Posterior vena cava (tissue), 2 donors: ENCODE results near the gene ASIC5. TPM values are rescaled to one million over a fixed set of nuclear protein-coding genes. Genes with fewer than 3 reads are reported as not detected.
"Not testable (repeated sequence)": the region's sequence is repeated elsewhere in the genome, so short reads cannot be mapped to it uniquely, and the experiment has no call there.

Experiments
- DNase-seq: peaks from one replicate; pipeline ENCODE4 v3.0.0-alpha.2; 2020; ENCODE audit warnings: low spot score
- intact Hi-C, 2 donors: fragments of 100-400 bp; cut with DNase I; formaldehyde crosslinking; loops; one replicate each; pipeline versions ENCODE4 v1.14.1 to v1.14.2; 2022 to 2023
- total RNA-seq, 2 donors: library from RNA; stranded (reverse); fragmentation: NEBNext Ultra II Directional; extraction: Animal tissue kit (Norgen Biotek cat#: 25700); gene quantifications; one replicate each; pipeline ENCODE4 v1.2.1, GENCODE V29; 2021
- donor health status: DM: yes; HTN: yes; CAD: no.
- donor health status: DM: yes; HTN: yes; CAD: no.

The ASIC5 gene
- total RNA-seq, 2 donors from 2014 or later: not detected

DNA sequence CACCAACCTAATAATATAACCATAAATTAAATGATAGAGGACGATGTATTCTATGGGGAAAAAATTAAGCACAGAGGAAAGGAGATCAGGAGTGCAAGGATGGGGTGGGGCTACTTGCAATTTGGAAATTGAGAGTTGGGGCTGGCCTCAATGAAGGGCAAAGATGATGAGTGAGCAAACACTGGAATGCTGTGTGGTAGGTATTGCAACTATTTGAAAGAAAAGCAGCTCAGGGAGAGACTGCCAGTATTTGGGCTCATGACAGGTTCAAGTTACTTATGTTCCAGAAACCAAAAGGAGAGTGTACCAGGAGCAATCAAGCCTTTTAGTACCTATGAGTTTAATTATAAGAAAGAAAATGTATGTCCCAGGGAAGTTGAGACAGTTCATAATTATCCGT lies 47.4 kb downstream of the ASIC5 start:
- intact Hi-C loops: no loop called here

DNA sequence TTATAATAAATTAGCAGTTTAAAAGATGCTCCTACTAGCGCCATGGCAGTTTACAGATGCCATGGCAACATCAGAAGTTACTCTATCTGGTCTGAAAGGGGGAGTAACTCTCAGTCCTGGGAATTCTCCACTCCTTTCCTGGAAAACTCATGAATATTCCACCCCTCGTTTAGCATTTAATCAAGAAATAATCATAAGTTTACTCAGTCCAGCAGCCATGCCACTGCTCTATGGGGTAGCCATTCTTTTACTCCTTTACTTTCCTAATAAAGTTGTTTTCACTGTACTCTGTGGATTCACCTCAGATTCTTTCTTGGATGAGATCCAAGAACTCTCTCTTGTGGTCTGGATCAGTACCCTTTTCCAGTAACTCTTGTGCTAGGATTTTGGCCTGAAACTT lies 55.0 kb downstream of the ASIC5 start:
- no peak for DNase-seq
- intact Hi-C loops: no loop called here

More for the DNA sequence above, 47.4 kb downstream of the ASIC5 start:
- DNase-seq: no peak

DNA sequence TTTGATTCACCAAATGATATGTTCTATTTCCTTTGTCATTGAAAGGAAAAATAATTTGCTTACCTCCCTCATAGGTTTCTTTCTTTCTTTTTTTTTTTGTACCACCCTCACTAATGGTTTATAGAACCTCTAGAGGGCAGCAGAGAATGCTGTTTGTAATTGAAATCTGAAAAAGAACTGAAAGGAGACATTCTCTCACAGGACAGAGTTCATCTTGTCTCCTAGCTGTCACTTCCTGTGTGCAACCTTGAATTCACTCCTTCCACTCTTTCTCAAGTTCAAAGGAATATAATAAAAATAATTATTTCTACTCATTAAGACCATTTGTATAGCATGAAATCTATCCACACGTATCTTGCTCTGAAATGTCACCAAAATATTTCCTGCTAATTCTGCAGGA lies 56.2 kb downstream of the ASIC5 start:
- intact Hi-C loops: loop anchor here in 1 of 2 donors (10.0 kb wide), 1 partner anchor 145 kb away; the partner anchor contains the start of gene CTSO
- DNase-seq: no peak

DNA sequence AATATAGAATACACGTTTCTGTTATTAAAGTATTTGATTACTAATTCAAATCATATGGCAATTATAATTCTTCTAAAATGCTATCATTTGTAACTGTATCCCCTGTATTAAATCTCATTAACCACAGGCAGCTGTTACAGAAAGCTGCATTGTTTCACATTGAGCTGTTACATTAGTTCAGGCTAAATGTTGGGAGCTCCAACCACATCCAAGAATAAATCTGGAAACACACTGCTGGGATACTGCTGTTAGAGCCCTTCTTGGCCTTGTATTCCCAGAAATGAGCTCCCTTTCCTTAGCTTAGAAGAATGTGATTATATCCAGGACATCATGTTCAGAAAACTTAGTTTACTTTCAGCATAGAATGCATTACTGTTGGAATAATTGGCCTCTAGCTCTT lies 59.1 kb downstream of the ASIC5 start:
- DNase-seq: no peak
- intact Hi-C loops: loop anchor here in 1 of 2 donors (10.0 kb wide), 1 partner anchor 148 kb away; the partner anchor contains the start of gene CTSO

DNA sequence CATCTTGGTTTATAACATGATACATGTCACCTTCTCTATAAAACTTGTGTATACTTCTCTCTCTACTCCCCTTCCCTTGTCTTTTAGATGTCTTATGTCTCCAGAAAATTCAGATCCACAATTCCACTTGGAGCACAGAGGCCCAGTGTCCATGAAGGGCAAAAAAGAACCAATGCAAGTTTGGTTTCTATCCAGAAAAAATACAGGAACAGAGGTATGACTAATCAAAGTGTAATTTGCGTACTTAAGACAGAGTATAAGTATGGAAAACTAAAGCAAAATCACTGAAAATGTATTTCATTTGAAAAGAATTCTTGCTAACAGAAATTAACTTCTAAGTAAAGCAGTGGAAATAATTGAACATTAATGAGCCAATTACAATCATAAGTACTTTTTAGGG lies 61.1 kb downstream of the ASIC5 start:
- no peak for DNase-seq
- intact Hi-C loops: loop anchor here in 1 of 2 donors (10.0 kb wide), 1 partner anchor 150 kb away; the partner anchor contains the start of gene CTSO

DNA sequence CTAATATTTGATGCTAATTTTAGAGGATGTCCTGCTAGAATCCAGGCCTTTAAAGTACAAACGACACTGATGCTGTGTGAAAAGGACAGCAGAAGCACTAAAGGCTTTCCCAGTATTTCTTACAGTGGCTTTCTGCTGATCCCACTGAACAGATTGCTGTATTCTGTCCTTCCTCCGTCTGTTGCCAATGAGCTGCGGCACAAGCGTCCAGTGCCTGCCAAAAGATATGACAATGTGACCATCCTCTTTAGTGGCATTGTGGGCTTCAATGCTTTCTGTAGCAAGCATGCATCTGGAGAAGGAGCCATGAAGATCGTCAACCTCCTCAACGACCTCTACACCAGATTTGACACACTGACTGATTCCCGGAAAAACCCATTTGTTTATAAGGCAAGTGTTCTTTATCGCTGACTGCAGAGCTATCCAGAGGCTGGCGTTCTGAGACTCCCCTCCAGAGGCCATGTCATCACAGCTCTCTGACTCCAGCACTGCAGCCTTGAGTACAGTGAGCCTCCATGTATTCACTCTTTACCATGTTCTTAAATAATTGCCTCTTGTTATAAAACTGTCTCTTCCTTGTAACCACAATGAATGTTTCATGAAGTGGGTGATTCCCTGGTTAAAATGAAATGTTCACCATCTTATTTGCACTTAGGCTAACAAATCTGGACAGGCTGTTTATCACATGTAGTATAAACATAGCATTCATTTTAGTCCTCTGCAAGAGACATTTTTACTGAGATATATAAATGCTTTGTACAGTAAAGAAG lies 63.7 kb downstream of the ASIC5 start:
- intact Hi-C loops: loop anchor here in 1 of 2 donors (10.0 kb wide), 1 partner anchor 152 kb away; the partner anchor contains the start of gene CTSO
- no peak for DNase-seq

DNA sequence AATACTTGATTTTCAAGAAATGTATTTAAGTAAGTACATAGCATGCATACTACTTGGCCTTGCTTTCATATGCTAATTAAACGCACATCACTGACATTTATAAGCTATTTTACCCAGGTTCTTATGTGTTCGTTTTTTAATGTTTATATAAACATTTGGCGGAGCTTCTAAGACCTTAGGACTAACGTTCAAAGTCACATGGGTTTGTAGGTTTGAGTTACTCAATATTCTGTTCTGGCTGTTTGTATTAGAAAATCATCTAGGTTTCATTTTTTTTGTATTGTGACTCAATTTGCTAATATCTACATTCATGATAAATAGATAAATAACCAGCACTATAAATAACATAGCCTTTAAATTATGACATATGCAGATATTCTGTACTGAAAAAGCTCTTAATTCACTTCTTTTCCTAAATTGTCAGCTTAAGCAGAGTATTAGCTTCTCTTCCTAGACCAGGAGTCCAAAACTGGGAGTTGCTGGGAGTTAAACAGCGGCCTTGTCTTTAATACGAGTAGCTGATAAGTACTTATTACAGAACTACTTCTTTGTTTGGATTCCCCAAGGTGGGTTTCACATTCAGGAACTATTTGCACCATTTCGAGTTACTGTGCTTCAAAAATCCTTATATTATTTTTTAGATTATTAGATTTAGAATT lies 65.3 kb downstream of the ASIC5 start:
- no peak for DNase-seq
- intact Hi-C loops: loop anchor here in 1 of 2 donors (10.0 kb wide), 1 partner anchor 154 kb away; the partner anchor contains the start of gene CTSO

DNA sequence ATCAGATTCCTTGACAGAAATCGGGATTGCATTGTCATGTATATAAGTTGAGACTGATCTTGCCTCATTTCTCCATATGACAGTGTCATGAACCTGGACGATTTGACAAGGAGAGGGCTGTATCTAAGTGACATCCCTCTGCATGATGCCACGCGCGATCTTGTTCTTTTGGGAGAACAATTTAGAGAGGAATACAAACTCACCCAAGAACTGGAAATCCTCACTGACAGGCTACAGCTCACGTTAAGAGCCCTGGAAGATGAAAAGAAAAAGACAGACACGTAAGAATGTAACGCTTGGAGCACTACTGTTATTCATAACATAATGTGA lies 66.3 kb downstream of the ASIC5 start:
- intact Hi-C loops: loop anchor here in 1 of 2 donors (10.0 kb wide), 1 partner anchor 155 kb away; the partner anchor contains the start of gene CTSO
- no peak for DNase-seq

DNA sequence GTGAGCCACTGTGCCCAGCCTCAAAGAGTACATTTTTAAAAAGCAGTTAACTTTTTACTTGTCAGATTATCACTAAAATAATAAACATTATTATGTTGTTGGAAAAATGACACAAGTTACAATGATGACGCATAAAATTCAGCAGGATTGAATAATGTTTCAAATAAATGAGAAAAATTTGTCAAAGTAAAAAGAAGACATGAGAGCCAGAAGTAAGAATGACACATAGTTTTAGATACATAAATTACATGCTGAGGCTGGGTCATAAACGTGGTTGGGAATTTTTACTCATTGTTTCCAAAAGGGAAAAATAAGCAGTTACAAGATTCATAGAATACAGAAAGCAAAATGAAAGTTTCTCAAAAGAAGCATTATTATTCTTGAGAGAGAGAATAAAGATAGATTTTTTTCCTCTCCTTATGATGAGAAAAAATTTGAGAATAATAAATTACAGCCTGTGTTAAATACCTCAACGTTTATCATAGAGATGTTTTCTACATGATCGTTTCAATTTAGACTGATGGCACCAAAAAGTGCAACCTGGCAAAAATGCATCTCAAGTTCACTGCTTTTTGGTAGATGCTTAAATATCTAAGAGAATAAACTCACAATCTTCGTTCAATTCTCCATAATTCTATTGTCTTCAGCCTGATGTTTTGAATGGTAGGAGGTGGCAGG lies 66.8 kb downstream of the ASIC5 start:
- DNase-seq: no peak
- intact Hi-C loops: no loop called here

DNA sequence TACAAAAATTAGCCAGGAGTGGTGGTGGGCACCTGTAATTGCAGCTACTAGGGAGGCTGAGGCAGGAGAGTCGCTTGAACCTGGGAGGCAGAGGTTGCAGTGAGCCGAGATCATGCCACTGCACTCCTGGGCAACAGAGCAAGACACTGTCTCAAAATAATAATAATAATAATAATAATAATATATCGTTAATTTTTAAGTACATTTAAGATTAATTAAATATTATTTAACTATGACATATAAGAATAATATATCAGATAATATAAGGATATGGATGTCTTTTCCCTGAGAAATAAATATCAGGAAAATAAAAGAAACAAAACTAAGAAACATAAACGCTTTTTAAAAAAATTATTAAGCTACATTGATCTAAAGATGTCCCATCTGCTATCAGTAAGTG lies 68.5 kb downstream of the ASIC5 start:
- intact Hi-C loops, DNase-seq: not testable (repeated sequence)

DNA sequence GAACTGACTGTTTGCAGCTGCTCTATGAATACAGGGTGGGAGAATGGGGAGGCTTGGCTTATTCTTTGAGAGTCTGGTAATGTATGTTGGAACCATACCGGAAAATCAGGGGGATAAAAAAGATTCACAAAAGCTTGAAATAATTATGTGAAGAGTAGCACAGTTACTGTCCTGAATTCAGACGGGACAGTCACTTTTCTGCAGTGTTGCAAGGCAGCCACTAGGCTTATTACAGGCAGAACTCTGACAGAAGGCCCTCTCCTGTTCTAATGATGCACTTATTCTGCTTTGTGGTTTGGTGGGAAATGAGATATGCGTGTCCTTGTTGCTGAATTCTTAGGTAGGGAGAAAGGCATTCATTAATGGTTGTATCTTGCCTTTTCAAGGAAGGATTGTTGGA lies 70.1 kb downstream of the ASIC5 start:
- intact Hi-C loops: no loop called here

DNA sequence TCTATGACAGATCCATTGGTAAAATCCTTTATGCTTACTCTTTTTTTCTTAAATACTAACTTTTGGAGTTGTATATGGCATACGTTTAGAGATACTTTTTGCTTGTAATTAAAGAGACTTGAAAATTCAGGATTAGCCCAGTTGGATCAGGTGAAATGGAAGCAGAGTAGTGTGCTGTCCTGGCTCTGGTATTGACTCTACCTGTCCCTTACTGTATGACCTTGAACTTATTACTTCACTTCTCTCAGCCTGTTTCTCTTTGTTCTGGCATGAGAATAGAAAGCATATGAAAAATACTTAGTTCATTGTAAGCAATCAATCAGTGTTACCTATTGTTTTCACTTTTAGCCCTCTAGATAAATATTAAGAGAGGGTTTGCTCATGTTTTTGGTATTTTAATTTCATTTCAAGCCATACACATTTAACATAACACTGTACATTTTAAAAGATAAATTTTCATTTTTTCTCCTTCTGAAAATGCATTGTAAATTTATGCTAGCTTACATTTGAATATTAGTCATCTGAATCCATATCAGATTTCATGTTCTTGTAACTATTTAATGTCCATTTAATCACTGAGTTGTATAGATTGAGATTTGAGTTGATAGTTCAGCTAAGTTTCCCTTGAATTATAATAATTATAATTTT lies 71.4 kb downstream of the ASIC5 start:
- DNase-seq: no peak
- intact Hi-C loops: no loop called here

More for the DNA sequence above, 70.1 kb downstream of the ASIC5 start:
- no peak for DNase-seq

DNA sequence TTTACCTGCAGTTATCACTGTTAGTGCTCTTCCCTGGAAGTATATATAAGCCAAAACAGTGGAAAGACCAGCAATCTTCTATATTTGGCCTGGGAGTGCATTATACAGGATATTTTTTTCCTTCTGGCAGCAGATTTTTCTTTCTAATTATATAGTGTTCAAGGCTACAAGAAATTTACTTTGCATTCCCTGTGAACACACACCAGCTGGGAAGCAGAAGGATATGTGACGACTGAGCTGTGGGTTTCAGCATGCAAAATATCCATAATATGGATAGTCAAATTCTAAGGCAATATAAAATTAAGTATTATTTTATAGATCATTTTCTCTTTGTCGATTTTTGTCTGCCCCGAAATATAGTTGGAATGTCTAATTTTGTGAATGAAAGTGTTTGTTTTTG lies 76.1 kb downstream of the ASIC5 start:
- intact Hi-C loops: loop anchor here in 1 of 2 donors (10.0 kb wide), 1 partner anchor 115 kb away; no protein-coding TSS in a partner anchor
- DNase-seq: no peak

DNA sequence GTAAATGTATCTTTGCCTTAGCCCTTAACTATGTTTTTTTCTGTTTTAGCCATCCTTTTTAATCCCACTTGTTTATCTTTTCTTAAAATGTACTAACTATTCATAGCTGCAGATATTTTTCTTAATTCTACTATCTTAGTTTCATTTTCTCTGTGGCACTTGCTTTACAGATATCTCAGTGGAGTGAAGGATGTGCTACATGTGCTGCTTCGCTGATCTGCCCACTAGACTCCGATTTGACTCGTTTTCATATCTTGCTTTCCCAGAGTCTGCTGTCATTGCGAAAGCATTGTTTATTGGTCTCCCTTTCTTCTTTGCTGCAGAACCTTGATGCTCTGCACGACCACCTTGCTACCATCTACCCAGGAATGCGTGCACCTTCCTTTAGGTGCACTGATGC lies 76.7 kb downstream of the ASIC5 start:
- DNase-seq: no peak
- intact Hi-C loops: loop anchor here in 1 of 2 donors (10.0 kb wide), 1 partner anchor 115 kb away; no protein-coding TSS in a partner anchor

DNA sequence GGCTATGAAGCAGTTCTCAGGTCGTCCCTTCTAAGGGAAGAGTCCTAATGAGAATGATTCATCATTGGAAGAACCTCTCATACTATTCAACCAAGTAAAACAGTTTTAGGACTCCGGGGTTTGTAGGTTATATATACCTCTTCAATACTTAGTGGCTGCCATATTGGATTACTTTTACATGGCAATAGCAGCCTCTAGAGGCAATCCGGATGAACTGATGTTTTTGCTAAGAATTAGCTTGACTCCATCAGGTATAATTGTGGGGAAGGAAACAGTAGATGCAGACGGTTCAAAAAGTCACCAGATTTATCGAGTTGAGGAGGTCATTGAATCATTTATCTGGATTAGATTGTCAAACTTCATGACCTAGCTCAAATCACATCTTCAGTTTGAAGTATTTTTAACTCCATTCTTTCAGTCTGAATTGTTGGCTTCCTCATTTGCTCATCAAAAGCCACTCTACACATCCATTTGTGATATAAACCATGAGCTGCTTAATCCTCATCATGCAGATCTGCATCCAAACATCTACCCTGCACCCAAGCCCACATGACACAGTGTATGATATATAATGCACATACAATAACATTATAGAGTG lies 78.9 kb downstream of the ASIC5 start:
- intact Hi-C loops: loop anchor here in 1 of 2 donors (10.0 kb wide), 1 partner anchor 112 kb away; no protein-coding TSS in a partner anchor
- DNase-seq: no peak

DNA sequence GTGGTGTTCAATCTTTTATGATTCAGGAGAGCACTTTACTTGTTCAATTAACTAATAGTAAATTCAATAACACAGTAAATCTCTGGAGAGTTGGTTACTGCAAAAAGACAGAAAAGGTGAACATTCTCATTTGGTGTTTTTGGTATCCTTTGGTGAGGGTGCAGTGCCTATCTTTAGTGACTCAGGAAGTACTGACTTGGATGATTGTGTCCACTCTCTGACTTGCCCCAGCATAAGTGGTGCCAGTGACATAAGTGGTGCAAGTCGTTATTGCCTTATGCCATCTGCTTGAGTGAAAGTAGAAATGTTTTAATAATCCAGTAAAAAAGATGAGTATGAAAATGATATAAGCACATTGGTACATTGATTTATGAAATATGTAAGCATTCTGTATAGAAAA lies 80.2 kb downstream of the ASIC5 start:
- intact Hi-C loops: loop anchor here in 1 of 2 donors (10.0 kb wide), 1 partner anchor 111 kb away; no protein-coding TSS in a partner anchor
- no peak for DNase-seq

DNA sequence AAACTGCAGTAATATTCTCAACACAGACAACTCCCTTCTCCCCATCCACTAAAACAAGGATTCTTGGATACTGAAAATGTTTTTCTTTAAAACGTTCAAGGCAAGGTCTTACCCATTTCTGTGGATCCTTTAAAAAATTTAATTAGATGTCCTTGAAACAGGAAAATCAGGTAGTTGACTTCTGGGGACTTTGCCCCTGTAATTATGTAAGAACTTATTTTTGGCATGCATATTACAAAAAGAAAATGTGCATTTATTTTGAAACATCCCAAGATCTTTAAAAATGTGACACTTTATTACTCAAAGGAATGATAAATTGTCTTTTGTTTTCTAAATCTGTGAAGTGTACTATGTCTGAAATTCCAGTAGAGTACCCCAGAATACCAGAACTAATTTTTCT lies 81.4 kb downstream of the ASIC5 start:
- DNase-seq: no peak
- intact Hi-C loops: loop anchor here in 1 of 2 donors (10.0 kb wide), 1 partner anchor 110 kb away; no protein-coding TSS in a partner anchor

DNA sequence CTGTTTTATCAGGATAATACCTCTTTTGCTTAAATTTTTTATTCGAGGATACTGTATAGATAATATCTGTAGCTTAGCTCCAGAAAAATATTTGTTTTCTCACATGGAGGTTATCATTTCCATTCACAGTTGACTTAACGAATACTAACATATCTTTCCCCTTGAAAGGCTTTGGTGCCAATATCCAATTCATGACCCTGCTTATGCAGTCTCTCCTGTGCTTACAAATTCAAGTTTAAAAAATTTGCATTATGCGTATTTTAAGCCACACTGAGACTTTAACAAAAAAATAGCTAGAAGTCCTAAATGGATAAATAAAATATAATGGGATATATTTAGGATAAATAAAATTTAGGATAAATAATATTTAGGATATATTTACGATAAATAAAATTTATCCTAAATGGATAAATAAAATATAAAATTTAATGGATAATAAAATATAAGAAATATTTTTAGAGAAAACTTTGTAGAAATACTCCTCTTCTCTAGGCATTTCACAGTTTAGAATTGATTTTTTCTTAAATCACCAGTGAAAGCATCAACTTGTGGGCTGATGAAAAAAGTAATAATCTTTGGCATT lies 84.7 kb downstream of the ASIC5 start:
- no peak for DNase-seq
- intact Hi-C loops: loop anchor here in 1 of 2 donors (10.0 kb wide), 1 partner anchor 107 kb away; no protein-coding TSS in a partner anchor
